ENCODE data around the gene RBM14. TPM values are rescaled to one million over a fixed set of nuclear protein-coding genes. Genes with fewer than 3 reads are reported as not detected.
"Not testable (repeated sequence)": the region's sequence is repeated elsewhere in the genome, so short reads cannot be mapped to it uniquely, and the experiment has no call there.

The RBM14 gene
- total RNA-seq, 4 donors from 2014 or later: 42.4 to 72.6 (median 61.5) TPM

GRCh38 chr11:66570079-66570849, 46.2 kb upstream of the RBM14 start:
- peaks cover 0 to 21% (median 3%) of the 10 kb centered on the region in 4 donors for H3K4me1 ChIP-seq
- H3K4me3 ChIP-seq: no peak overlapping the region
- H3K36me3 ChIP-seq: peaks cover 0 to 20% (median 0%) of the 10 kb centered on the region in 3 donors
- TF ChIP-seq CTCF (IDR thresholded peaks at IDR 0.05): no peak
- no peak for TF ChIP-seq EP300 (IDR thresholded peaks at IDR 0.05)
- no peak for TF ChIP-seq POLR2A (IDR thresholded peaks at IDR 0.05)
- H3K27ac ChIP-seq: no peak overlapping the region
- H3K9me3 ChIP-seq: no peaks in the 10 kb centered on the region
- DNase-seq (ENCODE audit: low spot score in 2 of 2): no peak
- WGBS, 2 donors: 60 to 67% methylated on average over 5 of the region's 5 CpGs
- H3K27me3 ChIP-seq: no peaks in the 10 kb centered on the region

GRCh38 chr11:66570850-66571180, 45.6 kb upstream of the RBM14 start:
- Histone ChIP-seq H3K4me1 (peaks cover 0 to 21% (median 3%) of the 10 kb centered on the region in 4 donors), H3K9me3 (no peaks in the 10 kb centered on the region), H3K4me3 (no peak overlapping the region), H3K36me3 (peaks cover 0 to 15% (median 0%) of the 10 kb centered on the region in 3 donors), H3K27me3 (no peaks in the 10 kb centered on the region), H3K27ac (no peak overlapping the region)
- 66 to 72% methylated on average over 2 of the region's 2 CpGs for WGBS, 2 donors
- DNase-seq (ENCODE audit: low spot score in 2 of 2): no peak
- TF ChIP-seq CTCF (IDR thresholded peaks at IDR 0.05) (no peak), EP300 (IDR thresholded peaks at IDR 0.05) (no peak), POLR2A (IDR thresholded peaks at IDR 0.05) (no peak)

GRCh38 chr11:66579017-66579606, 37.3 kb upstream of the RBM14 start:
- TF ChIP-seq CTCF (IDR thresholded peaks at IDR 0.05): peak; percentile 74 to 92 (median 81)
- no peak for TF ChIP-seq POLR2A (IDR thresholded peaks at IDR 0.05)
- no peak for TF ChIP-seq EP300 (IDR thresholded peaks at IDR 0.05)
- Histone ChIP-seq H3K4me3 (no peak overlapping the region), H3K27ac (no peak overlapping the region), H3K27me3 (no peaks in the 10 kb centered on the region), H3K9me3 (peaks cover 0 to 8% (median 0%) of the 10 kb centered on the region in 4 donors), H3K4me1 (peaks cover 0 to 12% (median 0%) of the 10 kb centered on the region in 4 donors), H3K36me3 (no peaks in the 10 kb centered on the region)
- peak; percentile 65 to 80 for DNase-seq (ENCODE audit: low spot score in 2 of 2)
- 15 to 24% methylated on average over 17 to 25 of the region's 25 CpGs for WGBS, 2 donors

GRCh38 chr11:66580803-66581202, 35.6 kb upstream of the RBM14 start:
- no peak for TF ChIP-seq POLR2A (IDR thresholded peaks at IDR 0.05)
- no peak for TF ChIP-seq EP300 (IDR thresholded peaks at IDR 0.05)
- TF ChIP-seq CTCF (IDR thresholded peaks at IDR 0.05): no peak
- peaks cover 0 to 8% (median 0%) of the 10 kb centered on the region in 4 donors for H3K9me3 ChIP-seq
- H3K4me1 ChIP-seq: peaks cover 0 to 12% (median 0%) of the 10 kb centered on the region in 4 donors
- no peaks in the 10 kb centered on the region for H3K27me3 ChIP-seq
- WGBS, 2 donors: 60% methylated on average over 5 of the region's 5 CpGs
- no peaks in the 10 kb centered on the region for H3K36me3 ChIP-seq
- H3K4me3 ChIP-seq: no peak overlapping the region
- no peak for DNase-seq (ENCODE audit: low spot score in 2 of 2)
- H3K27ac ChIP-seq: no peak overlapping the region

- Histone ChIP-seq H3K9me3 (peaks cover 0 to 8% (median 0%) of the 10 kb centered on the region in 4 donors), H3K4me3 (no peak overlapping the region), H3K27ac (no peak overlapping the region), H3K27me3 (no peaks in the 10 kb centered on the region), H3K4me1 (peaks cover 0 to 12% (median 0%) of the 10 kb centered on the region in 4 donors), H3K36me3 (no peaks in the 10 kb centered on the region)
- TF ChIP-seq POLR2A (IDR thresholded peaks at IDR 0.05) (no peak), EP300 (IDR thresholded peaks at IDR 0.05) (no peak), CTCF (IDR thresholded peaks at IDR 0.05) (no peak)
- no peak for DNase-seq (ENCODE audit: low spot score in 2 of 2)
- WGBS, 2 donors: 51 to 68% methylated on average over 3 of the region's 3 CpGs
Measured at GRCh38 chr11:66581261-66581660, 35.2 kb upstream of the RBM14 start.

GRCh38 chr11:66582565-66583147, 33.8 kb upstream of the RBM14 start:
- WGBS, 2 donors: 85 to 87% methylated on average over 3 of the region's 3 CpGs

GRCh38 chr11:66585447-66585846, 31.0 kb upstream of the RBM14 start:
- H3K9me3 ChIP-seq; DNase-seq (ENCODE audit: low spot score in 2 of 2); H3K36me3 ChIP-seq; H3K27ac ChIP-seq; H3K4me3 ChIP-seq; H3K27me3 ChIP-seq; H3K4me1 ChIP-seq: not testable (repeated sequence)
- WGBS, 2 donors: 100% methylated on average over 1 of the region's 1 CpG

More at GRCh38 chr11:66582565-66583147, 33.8 kb upstream of the RBM14 start:
- H3K4me1 ChIP-seq: peaks cover 0 to 12% (median 0%) of the 10 kb centered on the region in 4 donors
- H3K27ac ChIP-seq; H3K9me3 ChIP-seq; H3K27me3 ChIP-seq; DNase-seq (ENCODE audit: low spot score in 2 of 2); H3K4me3 ChIP-seq; H3K36me3 ChIP-seq: not testable (repeated sequence)

All from tibial nerve (tissue), 4 donors.